ENCODE measurements around the gene ACRBP.

- TF ChIP-seq CTCF (IDR thresholded peaks at IDR 0.05) (no peak), EP300 (IDR thresholded peaks at IDR 0.05) (peak; percentile 40), POLR2A (IDR thresholded peaks at IDR 0.05) (no peak)
Measured at GRCh38 chr12:6662906-6663742, 15.9 kb upstream of the ACRBP start, which contains the start of gene ING4.

Measured in suprapubic skin (tissue), 3 donors.